HTERT RPE-1 (cell line): ENCODE measurements around the gene CEACAM1.
"Not testable (repeated sequence)": the region's sequence is repeated elsewhere in the genome, so short reads cannot be mapped to it uniquely, and the experiment has no call there.

Source experiments
- in situ Hi-C: fragments of 300-500 bp; cut with MboI; formaldehyde crosslinking; loops from 4 replicates; pipeline ENCODE4 v1.14.3; 2020; ENCODE audit warnings: low sequenced_read_pairs

CEACAM1 gene

GRCh38 chr19:42549067-42549466 is 20.8 kb upstream of the CEACAM1 start:
- in situ Hi-C loops: not testable (repeated sequence)

- in situ Hi-C loops: no loop called here
Measured at GRCh38 chr19:42548552-42548951, 20.3 kb upstream of the CEACAM1 start.

- in situ Hi-C loops: no loop called here
Measured at GRCh38 chr19:42547929-42548328, 19.6 kb upstream of the CEACAM1 start.

GRCh38 chr19:42546831-42547500 is 18.7 kb upstream of the CEACAM1 start:
- in situ Hi-C loops: no loop called here

GRCh38 chr19:42544146-42544545 is 15.9 kb upstream of the CEACAM1 start:
- in situ Hi-C loops: no loop called here

GRCh38 chr19:42542791-42543190 is 14.5 kb upstream of the CEACAM1 start:
- in situ Hi-C loops: no loop called here

- in situ Hi-C loops: no loop called here
Measured at GRCh38 chr19:42540071-42540553, 11.8 kb upstream of the CEACAM1 start.

- in situ Hi-C loops: no loop called here
Measured at GRCh38 chr19:42538841-42539709, 10.8 kb upstream of the CEACAM1 start.

GRCh38 chr19:42535276-42535675 is 7.0 kb upstream of the CEACAM1 start:
- in situ Hi-C loops: not testable (repeated sequence)

- in situ Hi-C loops: no loop called here
Measured at GRCh38 chr19:42534391-42534790, 6.1 kb upstream of the CEACAM1 start.

- in situ Hi-C loops: no loop called here
Measured at GRCh38 chr19:42532891-42533290, 4.6 kb upstream of the CEACAM1 start.

GRCh38 chr19:42531313-42531712 is 3.0 kb upstream of the CEACAM1 start:
- in situ Hi-C loops: no loop called here

- in situ Hi-C loops: no loop called here
Measured at GRCh38 chr19:42529248-42529764, 1.0 kb upstream of the CEACAM1 start.

GRCh38 chr19:42524943-42525342 is 3.3 kb downstream of the CEACAM1 start:
- in situ Hi-C loops: no loop called here

GRCh38 chr19:42524250-42524649 is 4.0 kb downstream of the CEACAM1 start:
- in situ Hi-C loops: no loop called here

GRCh38 chr19:42522262-42522661 is 6.0 kb downstream of the CEACAM1 start:
- in situ Hi-C loops: not testable (repeated sequence)

GRCh38 chr19:42521346-42522030 is 6.8 kb downstream of the CEACAM1 start:
- in situ Hi-C loops: no loop called here

- in situ Hi-C loops: no loop called here
Measured at GRCh38 chr19:42519108-42519507, 9.2 kb downstream of the CEACAM1 start.

GRCh38 chr19:42516771-42517170 is 11.5 kb downstream of the CEACAM1 start:
- in situ Hi-C loops: no loop called here

GRCh38 chr19:42515241-42515832 is 12.9 kb downstream of the CEACAM1 start:
- in situ Hi-C loops: no loop called here

- in situ Hi-C loops: no loop called here
Measured at GRCh38 chr19:42514449-42514848, 13.8 kb downstream of the CEACAM1 start.
